K562 (cell line): ENCODE measurements around the gene PRCC. TPM values are rescaled to one million over a fixed set of nuclear protein-coding genes. Genes with fewer than 3 reads are reported as not detected.

Experiments used
- ASH1L ChIP-seq: fragments of 450-650 bp; IDR thresholded peaks from 2 replicates; pipeline ENCODE4 v1.6.1; 2018; ENCODE audit warnings: borderline replicate concordance, mild to moderate bottlenecking, low read depth; ENCODE audit not compliant: partially characterized antibody
- BHLHE40 ChIP-seq: IDR thresholded peaks from 2 replicates; pipeline ENCODE4 v1.6.1; 2011; ENCODE audit warnings: low read length, improper control_type of control experiment
- CBX5 ChIP-seq: IDR thresholded peaks from 2 replicates; pipeline ENCODE4 v1.6.1; 2014; ENCODE audit warnings: low read depth, borderline replicate concordance
- CC2D1A ChIP-seq: fragments of 450-650 bp; IDR thresholded peaks from 2 replicates; pipeline ENCODE4 v1.6.1; 2017; ENCODE audit warnings: mild to moderate bottlenecking
- FIP1L1 ChIP-seq: fragments of 200-400 bp; formaldehyde crosslinking; IDR thresholded peaks from 2 replicates; pipeline ENCODE4 v1.6.1; 2018; ENCODE audit warnings: mild to moderate bottlenecking, low read depth, low read length; ENCODE audit not compliant: poor library complexity, severe bottlenecking
- FOS ChIP-seq: IDR thresholded peaks from 3 replicates; pipeline ENCODE4 v1.6.1; 2011; ENCODE audit not compliant: insufficient read length; ENCODE audit errors: extremely low read depth
- GATAD2A ChIP-seq: fragments of 450-650 bp; IDR thresholded peaks from 2 replicates; pipeline ENCODE4 v1.6.1; 2017
- MTA1 ChIP-seq: fragments of 450-650 bp; IDR thresholded peaks from 2 replicates; pipeline ENCODE4 v1.6.1; 2017; ENCODE audit warnings: borderline replicate concordance
- NELFE ChIP-seq: IDR thresholded peaks from 2 replicates; pipeline ENCODE4 v1.6.1; 2011; ENCODE audit warnings: mild to moderate bottlenecking; ENCODE audit not compliant: insufficient read depth, insufficient read length
- NFIC ChIP-seq: fragments of 450-650 bp; IDR thresholded peaks from 2 replicates; pipeline ENCODE4 v1.6.1; 2017; ENCODE audit warnings: mild to moderate bottlenecking, inconsistent platforms
- PCBP2 ChIP-seq: fragments of 200-400 bp; formaldehyde crosslinking; IDR thresholded peaks from 2 replicates; pipeline ENCODE4 v1.6.1; 2018; ENCODE audit warnings: low read length, low read depth, mild to moderate bottlenecking, moderate library complexity; ENCODE audit not compliant: poor library complexity, severe bottlenecking
- RFX5 ChIP-seq: IDR thresholded peaks from 2 replicates; pipeline ENCODE4 v1.6.1; 2011; ENCODE audit warnings: low read depth, mild to moderate bottlenecking, improper control_type of control experiment, low read length
- SIRT6 ChIP-seq: IDR thresholded peaks from one replicate; pipeline ENCODE4 v1.6.1; 2012; ENCODE audit warnings: low read depth, mild to moderate bottlenecking, control low read depth, inconsistent platforms, low read length, moderate library complexity
- SMARCA5 ChIP-seq: fragments of 450-650 bp; IDR thresholded peaks from 2 replicates; pipeline ENCODE4 v1.6.1; 2016
- polyA plus RNA-seq, 8 experiments: library from polyadenylated mRNA; depleted of rRNA in 4 of 8; stranded (reverse) in 5 of 8; unstranded in 3 of 8; fragments of >200 nt; fragmentation: Nextera tagmentation in 2 of 8; fragmentation: Illumina TruSeq in 1 of 8; extraction: Ambion mirVana in 2 of 8; extraction: Trizol in 1 of 8; gene quantifications; 2 replicates each; pipeline versions ENCODE4 v1.2.1 to v1.2.3, GENCODE V29; 2011 to 2014; ENCODE audit warnings: inconsistent platforms in 1 of 8, missing spikeins in 1 of 8
- total RNA-seq, 7 experiments: library from RNA; depleted of rRNA in 6 of 7; stranded (reverse); fragments of >200 nt in 6 of 7; fragmentation: Illumina TruSeq in 2 of 7; extraction: Trizol in 2 of 7; gene quantifications; 2 replicates each; pipeline versions ENCODE4 v1.2.1 to v1.2.3, GENCODE V29; 2011 to 2021; ENCODE audit warnings: low replicate concordance in 1 of 7
- TF ChIP-seq, protein P1 (sequence below): fragments of 450-650 bp; IDR thresholded peaks from 2 replicates; pipeline ENCODE4 v1.6.1; 2014; ENCODE audit warnings: low read depth, mild to moderate bottlenecking, moderate library complexity, borderline replicate concordance
- TF ChIP-seq, protein P2 (sequence below): fragments of 250-450 bp; sonication (Bioruptor Pico); IDR thresholded peaks from 2 replicates; pipeline ENCODE4 v1.5.0; 2021
- TF ChIP-seq, protein P3 (sequence below): fragments of 250-450 bp; sonication (Bioruptor Pico); IDR thresholded peaks from 2 replicates; pipeline ENCODE4 v1.4.0; 2020; ENCODE audit warnings: borderline replicate concordance
- TF ChIP-seq, protein P4 (sequence below): sonication (generic); formaldehyde crosslinking; IDR thresholded peaks from 2 replicates; pipeline ENCODE4 v1.8.1; 2023; ENCODE audit warnings: mild to moderate bottlenecking, missing genetic modification reagents
- TF ChIP-seq, protein P5 (sequence below): fragments of 450-650 bp; formaldehyde crosslinking; IDR thresholded peaks from 2 replicates; pipeline ENCODE4 v1.4.0; 2022; ENCODE audit warnings: mild to moderate bottlenecking, moderate library complexity

PRCC gene
- total and polyA plus RNA-seq, 9 of the 15 experiments (the other 6 are each of a cell fraction or from before 2014, with no cell fraction given) = 23.9 to 201 (median 41.1) TPM

DNA sequence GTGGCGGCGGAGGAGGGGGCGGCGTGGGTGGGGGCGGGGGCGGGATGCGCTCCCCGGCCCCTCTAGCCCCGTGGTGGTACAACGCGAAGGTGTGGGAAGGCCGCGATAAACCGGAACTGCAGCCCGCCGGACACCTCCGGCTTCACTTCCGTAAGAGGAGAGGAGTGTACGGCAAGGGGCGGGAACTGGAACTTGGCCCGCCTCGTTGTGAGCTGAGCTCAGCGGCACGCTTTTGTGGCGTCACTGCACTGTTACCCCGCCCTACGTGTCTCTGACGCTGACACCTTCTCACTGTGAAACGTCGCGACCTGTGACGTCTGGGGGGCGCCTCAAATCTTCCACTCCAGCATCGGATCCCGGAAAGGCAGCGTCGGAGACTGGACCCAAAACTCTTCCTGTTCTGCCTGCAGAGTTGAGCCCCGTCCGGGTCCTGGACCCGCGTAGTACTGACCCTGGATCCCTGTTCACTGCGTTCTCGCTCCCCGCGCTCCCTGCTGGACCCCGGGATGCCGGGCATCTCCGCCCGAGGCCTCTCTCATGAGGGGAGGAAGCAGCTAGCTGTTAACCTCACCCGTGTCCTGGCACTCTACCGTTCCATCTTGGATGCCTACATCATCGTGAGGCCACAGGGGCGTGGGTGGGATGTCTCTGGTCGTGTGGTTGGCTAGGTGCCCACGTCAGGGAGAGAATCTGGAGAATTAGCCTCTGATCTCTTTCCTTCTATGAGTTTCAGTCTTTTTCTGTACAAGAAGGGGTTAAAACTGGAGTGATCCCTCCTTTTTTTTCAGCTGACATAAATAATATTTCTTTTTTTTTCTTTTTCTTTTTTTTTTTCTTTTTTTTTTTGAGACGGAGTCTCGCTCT lies 38.5 kb upstream of the PRCC start, which contains the start of gene ISG20L2 (continued):
- TF ChIP-seq, protein P1, sequence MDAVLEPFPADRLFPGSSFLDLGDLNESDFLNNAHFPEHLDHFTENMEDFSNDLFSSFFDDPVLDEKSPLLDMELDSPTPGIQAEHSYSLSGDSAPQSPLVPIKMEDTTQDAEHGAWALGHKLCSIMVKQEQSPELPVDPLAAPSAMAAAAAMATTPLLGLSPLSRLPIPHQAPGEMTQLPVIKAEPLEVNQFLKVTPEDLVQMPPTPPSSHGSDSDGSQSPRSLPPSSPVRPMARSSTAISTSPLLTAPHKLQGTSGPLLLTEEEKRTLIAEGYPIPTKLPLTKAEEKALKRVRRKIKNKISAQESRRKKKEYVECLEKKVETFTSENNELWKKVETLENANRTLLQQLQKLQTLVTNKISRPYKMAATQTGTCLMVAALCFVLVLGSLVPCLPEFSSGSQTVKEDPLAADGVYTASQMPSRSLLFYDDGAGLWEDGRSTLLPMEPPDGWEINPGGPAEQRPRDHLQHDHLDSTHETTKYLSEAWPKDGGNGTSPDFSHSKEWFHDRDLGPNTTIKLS = peak; percentile 76
- TF ChIP-seq, protein P2, sequence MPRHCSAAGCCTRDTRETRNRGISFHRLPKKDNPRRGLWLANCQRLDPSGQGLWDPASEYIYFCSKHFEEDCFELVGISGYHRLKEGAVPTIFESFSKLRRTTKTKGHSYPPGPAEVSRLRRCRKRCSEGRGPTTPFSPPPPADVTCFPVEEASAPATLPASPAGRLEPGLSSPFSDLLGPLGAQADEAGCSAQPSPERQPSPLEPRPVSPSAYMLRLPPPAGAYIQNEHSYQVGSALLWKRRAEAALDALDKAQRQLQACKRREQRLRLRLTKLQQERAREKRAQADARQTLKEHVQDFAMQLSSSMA (CRISPR knock-in tag) = no peak
- TF ChIP-seq BHLHE40 (peak; percentile 95), MTA1 (peak; percentile 98), SIRT6 (no peak), PCBP2 (no peak), FIP1L1 (no peak), NELFE (no peak), CBX5 (no peak), FOS (no peak), ASH1L (no peak), GATAD2A (no peak), NFIC (peak; percentile 80), RFX5 (peak; percentile 35; the same call in 1 of the 2 replicates), SMARCA5 (0 out of 2 replicates have a peak, but pooled peaks have one; percentile 37), CC2D1A (no peak)
- TF ChIP-seq, protein P3, sequence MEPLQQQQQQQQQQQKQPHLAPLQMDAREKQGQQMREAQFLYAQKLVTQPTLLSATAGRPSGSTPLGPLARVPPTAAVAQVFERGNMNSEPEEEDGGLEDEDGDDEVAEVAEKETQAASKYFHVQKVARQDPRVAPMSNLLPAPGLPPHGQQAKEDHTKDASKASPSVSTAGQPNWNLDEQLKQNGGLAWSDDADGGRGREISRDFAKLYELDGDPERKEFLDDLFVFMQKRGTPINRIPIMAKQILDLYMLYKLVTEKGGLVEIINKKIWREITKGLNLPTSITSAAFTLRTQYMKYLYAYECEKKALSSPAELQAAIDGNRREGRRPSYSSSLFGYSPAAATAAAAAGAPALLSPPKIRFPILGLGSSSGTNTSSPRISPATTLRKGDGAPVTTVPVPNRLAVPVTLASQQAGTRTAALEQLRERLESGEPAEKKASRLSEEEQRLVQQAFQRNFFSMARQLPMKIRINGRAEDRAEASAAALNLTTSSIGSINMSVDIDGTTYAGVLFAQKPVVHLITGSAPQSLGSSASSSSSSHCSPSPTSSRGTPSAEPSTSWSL (CRISPR knock-in tag) = no peak
- TF ChIP-seq, protein P4, sequence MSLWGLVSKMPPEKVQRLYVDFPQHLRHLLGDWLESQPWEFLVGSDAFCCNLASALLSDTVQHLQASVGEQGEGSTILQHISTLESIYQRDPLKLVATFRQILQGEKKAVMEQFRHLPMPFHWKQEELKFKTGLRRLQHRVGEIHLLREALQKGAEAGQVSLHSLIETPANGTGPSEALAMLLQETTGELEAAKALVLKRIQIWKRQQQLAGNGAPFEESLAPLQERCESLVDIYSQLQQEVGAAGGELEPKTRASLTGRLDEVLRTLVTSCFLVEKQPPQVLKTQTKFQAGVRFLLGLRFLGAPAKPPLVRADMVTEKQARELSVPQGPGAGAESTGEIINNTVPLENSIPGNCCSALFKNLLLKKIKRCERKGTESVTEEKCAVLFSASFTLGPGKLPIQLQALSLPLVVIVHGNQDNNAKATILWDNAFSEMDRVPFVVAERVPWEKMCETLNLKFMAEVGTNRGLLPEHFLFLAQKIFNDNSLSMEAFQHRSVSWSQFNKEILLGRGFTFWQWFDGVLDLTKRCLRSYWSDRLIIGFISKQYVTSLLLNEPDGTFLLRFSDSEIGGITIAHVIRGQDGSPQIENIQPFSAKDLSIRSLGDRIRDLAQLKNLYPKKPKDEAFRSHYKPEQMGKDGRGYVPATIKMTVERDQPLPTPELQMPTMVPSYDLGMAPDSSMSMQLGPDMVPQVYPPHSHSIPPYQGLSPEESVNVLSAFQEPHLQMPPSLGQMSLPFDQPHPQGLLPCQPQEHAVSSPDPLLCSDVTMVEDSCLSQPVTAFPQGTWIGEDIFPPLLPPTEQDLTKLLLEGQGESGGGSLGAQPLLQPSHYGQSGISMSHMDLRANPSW (CRISPR knock-in tag) = peak; percentile 97; the same call in 1 of the 2 replicates
- TF ChIP-seq, protein P5, sequence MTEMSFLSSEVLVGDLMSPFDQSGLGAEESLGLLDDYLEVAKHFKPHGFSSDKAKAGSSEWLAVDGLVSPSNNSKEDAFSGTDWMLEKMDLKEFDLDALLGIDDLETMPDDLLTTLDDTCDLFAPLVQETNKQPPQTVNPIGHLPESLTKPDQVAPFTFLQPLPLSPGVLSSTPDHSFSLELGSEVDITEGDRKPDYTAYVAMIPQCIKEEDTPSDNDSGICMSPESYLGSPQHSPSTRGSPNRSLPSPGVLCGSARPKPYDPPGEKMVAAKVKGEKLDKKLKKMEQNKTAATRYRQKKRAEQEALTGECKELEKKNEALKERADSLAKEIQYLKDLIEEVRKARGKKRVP (CRISPR knock-in tag) = no peak
